RWPE2 (cell line): ENCODE measurements around the gene ABCC1.
A peak's percentile ranks its signal among the peaks of the same experiment; 100 is the strongest.

ENCODE experiments used
- ATAC-seq: fragments of 200-7000 bp; cut with Tn5 transposase; 3 replicates; pipeline ENCODE4 v1.9.1; 2021; ENCODE audit warnings: low read depth
- DNase-seq: peaks from one replicate; pipeline ENCODE4 v3.0.0-alpha.2; 2020; ENCODE audit warnings: low spot score
- H3K27ac ChIP-seq: fragments of 450-650 bp; 2 replicates; pipeline ENCODE4 v1.5.1; 2017; ENCODE audit warnings: mild to moderate bottlenecking; ENCODE audit not compliant: poor library complexity, severe bottlenecking
- H3K27me3 ChIP-seq: fragments of 250-450 bp; sonication (Bioruptor Pico); 2 replicates; pipeline ENCODE4 v1.5.1; 2021; ENCODE audit warnings: mild to moderate bottlenecking, moderate library complexity; ENCODE audit not compliant: insufficient read depth, poor library complexity, severe bottlenecking
- H3K36me3 ChIP-seq: fragments of 250-450 bp; sonication (Bioruptor Pico); 2 replicates; pipeline ENCODE4 v1.5.1; 2020; ENCODE audit warnings: low read depth, mild to moderate bottlenecking, moderate library complexity
- H3K4me1 ChIP-seq: fragments of 250-450 bp; sonication (Bioruptor Pico); 2 replicates; pipeline ENCODE4 v1.5.1; 2021; ENCODE audit warnings: mild to moderate bottlenecking, moderate library complexity; ENCODE audit not compliant: insufficient read depth, poor library complexity, severe bottlenecking
- H3K4me3 ChIP-seq: fragments of 250-450 bp; sonication (Bioruptor Pico); 2 replicates; pipeline ENCODE4 v1.5.1; 2021; ENCODE audit warnings: mild to moderate bottlenecking, moderate library complexity; ENCODE audit not compliant: severe bottlenecking
- H3K9me3 ChIP-seq: fragments of 250-450 bp; sonication (Bioruptor Pico); 2 replicates; pipeline ENCODE4 v1.5.1; 2021; ENCODE audit warnings: mild to moderate bottlenecking, moderate library complexity; ENCODE audit not compliant: severe bottlenecking
- CTCF ChIP-seq: fragments of 450-650 bp; IDR thresholded peaks from one replicate; pipeline ENCODE4 v1.5.1; 2017; ENCODE audit warnings: mild to moderate bottlenecking, moderate library complexity; ENCODE audit not compliant: poor library complexity, severe bottlenecking

Gene ABCC1

GRCh38 chr16:16042076-16042475 lies 92.7 kb downstream of the ABCC1 start:
- H3K36me3 ChIP-seq: peaks cover 65% of the 10 kb centered on the region
- DNase-seq: no peak
- no peaks in the 10 kb centered on the region for H3K9me3 ChIP-seq
- no peak overlapping the region for H3K27ac ChIP-seq
- ATAC-seq: no peak
- TF ChIP-seq CTCF: no peak
- H3K4me1 ChIP-seq: no peaks in the 10 kb centered on the region
- no peaks in the 10 kb centered on the region for H3K27me3 ChIP-seq
- no peak overlapping the region for H3K4me3 ChIP-seq

- TF ChIP-seq CTCF: no peak
- Histone ChIP-seq H3K4me1 (no peaks in the 10 kb centered on the region), H3K27ac (no peak overlapping the region), H3K9me3 (no peaks in the 10 kb centered on the region), H3K4me3 (no peak overlapping the region), H3K36me3 (peaks cover 69% of the 10 kb centered on the region), H3K27me3 (no peaks in the 10 kb centered on the region)
- ATAC-seq (peak; percentile 73; the same call in 2 of the 3 replicates), DNase-seq (no peak)
Measured at GRCh38 chr16:16045296-16045695, 95.9 kb downstream of the ABCC1 start.

GRCh38 chr16:16045879-16046278 lies 96.5 kb downstream of the ABCC1 start:
- Histone ChIP-seq H3K4me3 (no peak overlapping the region), H3K27ac (no peak overlapping the region), H3K36me3 (peaks cover 68% of the 10 kb centered on the region), H3K4me1 (no peaks in the 10 kb centered on the region), H3K9me3 (no peaks in the 10 kb centered on the region), H3K27me3 (no peaks in the 10 kb centered on the region)
- peak; percentile 30 for TF ChIP-seq CTCF
- no peak for ATAC-seq
- no peak for DNase-seq

- H3K36me3 ChIP-seq: peaks cover 86% of the 10 kb centered on the region
- TF ChIP-seq CTCF: no peak
- ATAC-seq: no peak
Measured at GRCh38 chr16:16047761-16048160, 98.3 kb downstream of the ABCC1 start.

GRCh38 chr16:16048904-16049582 lies 99.6 kb downstream of the ABCC1 start:
- no peaks in the 10 kb centered on the region for H3K9me3 ChIP-seq
- peak; percentile 41; the same call in 1 of the 3 replicates for ATAC-seq
- no peak for DNase-seq
- H3K4me3 ChIP-seq: no peak overlapping the region
- no peak overlapping the region for H3K27ac ChIP-seq
- no peaks in the 10 kb centered on the region for H3K4me1 ChIP-seq
- H3K36me3 ChIP-seq: peaks cover 89% of the 10 kb centered on the region
- no peak for TF ChIP-seq CTCF
- H3K27me3 ChIP-seq: no peaks in the 10 kb centered on the region

More at GRCh38 chr16:16047761-16048160, 98.3 kb downstream of the ABCC1 start:
- Histone ChIP-seq H3K4me1 (no peaks in the 10 kb centered on the region), H3K27me3 (no peaks in the 10 kb centered on the region), H3K27ac (no peak overlapping the region), H3K9me3 (no peaks in the 10 kb centered on the region), H3K4me3 (no peak overlapping the region)
- DNase-seq: no peak
